SIG-M5 (cell line): ENCODE measurements around the gene FAM222A.

Experiments
- DNase-seq: peaks from one replicate; lab custom pipeline; 2025; lab: John Stamatoyannopoulos, UW

FAM222A gene

GRCh38 chr12:109738209-109738608, 24.6 kb downstream of the FAM222A start:
- no peak for DNase-seq

GRCh38 chr12:109738878-109739665, 25.4 kb downstream of the FAM222A start:
- DNase-seq, result no peak

GRCh38 chr12:109739747-109740693, 26.4 kb downstream of the FAM222A start:
- no peak for DNase-seq

- DNase-seq, result no peak
Observed at GRCh38 chr12:109740694-109741245, 27.1 kb downstream of the FAM222A start.

- no peak for DNase-seq
Observed at GRCh38 chr12:109741286-109741969, 27.8 kb downstream of the FAM222A start.

- no peak for DNase-seq
Observed at GRCh38 chr12:109741970-109742703, 28.5 kb downstream of the FAM222A start.

GRCh38 chr12:109743076-109743910, 29.7 kb downstream of the FAM222A start:
- DNase-seq, result no peak

- no peak for DNase-seq
Observed at GRCh38 chr12:109744026-109744425, 30.4 kb downstream of the FAM222A start.

GRCh38 chr12:109744986-109745942, 31.6 kb downstream of the FAM222A start:
- no peak for DNase-seq

- DNase-seq, result no peak
Observed at GRCh38 chr12:109752117-109753053, 38.8 kb downstream of the FAM222A start.

GRCh38 chr12:109753054-109753401, 39.4 kb downstream of the FAM222A start:
- no peak for DNase-seq

GRCh38 chr12:109753959-109754358, 40.3 kb downstream of the FAM222A start:
- no peak for DNase-seq

GRCh38 chr12:109756457-109756856, 42.8 kb downstream of the FAM222A start:
- DNase-seq, result no peak

GRCh38 chr12:109757671-109758265, 44.1 kb downstream of the FAM222A start:
- DNase-seq, result no peak

GRCh38 chr12:109758426-109759420, 45.1 kb downstream of the FAM222A start:
- DNase-seq, result no peak

GRCh38 chr12:109759595-109759994, 46.0 kb downstream of the FAM222A start:
- no peak for DNase-seq
